GM12875 (cell line): Measurements from ENCODE around the gene APELA.

Experiments used
- H3K4me3 ChIP-seq: one replicate; pipeline ENCODE4 v1.5.1; 2011; ENCODE audit warnings: low read depth, low read length, control low read depth
- TF ChIP-seq, protein P1 (sequence below): IDR thresholded peaks from 2 replicates; pipeline ENCODE4 v1.5.1; 2011; ENCODE audit warnings: low read depth, mild to moderate bottlenecking, control low read depth, inconsistent platforms, low read length, moderate library complexity, borderline replicate concordance; ENCODE audit not compliant: insufficient read depth

Gene APELA, protein sequence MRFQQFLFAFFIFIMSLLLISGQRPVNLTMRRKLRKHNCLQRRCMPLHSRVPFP

DNA sequence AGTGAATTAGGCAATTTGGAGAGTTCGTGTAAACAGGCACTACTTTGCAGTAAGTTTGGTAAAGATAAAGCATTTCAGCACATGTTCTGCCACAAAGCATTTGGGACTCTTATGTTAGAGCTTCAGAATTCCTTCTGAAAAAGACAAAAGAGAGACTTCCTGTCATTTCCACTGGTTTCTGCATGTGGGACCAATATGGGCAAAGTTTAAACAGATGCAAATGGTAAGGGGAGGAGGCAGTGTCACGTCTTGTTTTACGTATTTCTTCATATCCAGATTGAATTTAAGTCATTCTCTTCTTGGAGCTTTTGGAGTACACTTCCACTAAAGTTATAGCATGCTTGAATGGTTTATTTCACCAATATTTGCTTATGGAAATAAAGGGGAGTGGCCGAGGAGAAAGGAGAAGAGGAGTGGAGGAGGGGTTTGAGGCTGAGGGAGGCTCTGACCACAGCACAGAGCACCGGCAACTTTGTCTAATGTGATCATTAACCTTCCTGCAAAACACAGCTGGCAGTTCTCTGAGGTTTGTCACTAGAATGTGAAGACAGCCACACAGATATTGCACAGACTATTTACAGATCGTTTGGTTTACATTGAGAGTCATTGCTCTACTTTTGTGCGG lies at the start of gene APELA:
Gene APELA, plus strand, starts transcription at position 479 of the 625 bp plus-strand sequence. CDS start 154 bp downstream, outside the sequence.
- TF ChIP-seq, protein P1, sequence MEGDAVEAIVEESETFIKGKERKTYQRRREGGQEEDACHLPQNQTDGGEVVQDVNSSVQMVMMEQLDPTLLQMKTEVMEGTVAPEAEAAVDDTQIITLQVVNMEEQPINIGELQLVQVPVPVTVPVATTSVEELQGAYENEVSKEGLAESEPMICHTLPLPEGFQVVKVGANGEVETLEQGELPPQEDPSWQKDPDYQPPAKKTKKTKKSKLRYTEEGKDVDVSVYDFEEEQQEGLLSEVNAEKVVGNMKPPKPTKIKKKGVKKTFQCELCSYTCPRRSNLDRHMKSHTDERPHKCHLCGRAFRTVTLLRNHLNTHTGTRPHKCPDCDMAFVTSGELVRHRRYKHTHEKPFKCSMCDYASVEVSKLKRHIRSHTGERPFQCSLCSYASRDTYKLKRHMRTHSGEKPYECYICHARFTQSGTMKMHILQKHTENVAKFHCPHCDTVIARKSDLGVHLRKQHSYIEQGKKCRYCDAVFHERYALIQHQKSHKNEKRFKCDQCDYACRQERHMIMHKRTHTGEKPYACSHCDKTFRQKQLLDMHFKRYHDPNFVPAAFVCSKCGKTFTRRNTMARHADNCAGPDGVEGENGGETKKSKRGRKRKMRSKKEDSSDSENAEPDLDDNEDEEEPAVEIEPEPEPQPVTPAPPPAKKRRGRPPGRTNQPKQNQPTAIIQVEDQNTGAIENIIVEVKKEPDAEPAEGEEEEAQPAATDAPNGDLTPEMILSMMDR: no peak

DNA sequence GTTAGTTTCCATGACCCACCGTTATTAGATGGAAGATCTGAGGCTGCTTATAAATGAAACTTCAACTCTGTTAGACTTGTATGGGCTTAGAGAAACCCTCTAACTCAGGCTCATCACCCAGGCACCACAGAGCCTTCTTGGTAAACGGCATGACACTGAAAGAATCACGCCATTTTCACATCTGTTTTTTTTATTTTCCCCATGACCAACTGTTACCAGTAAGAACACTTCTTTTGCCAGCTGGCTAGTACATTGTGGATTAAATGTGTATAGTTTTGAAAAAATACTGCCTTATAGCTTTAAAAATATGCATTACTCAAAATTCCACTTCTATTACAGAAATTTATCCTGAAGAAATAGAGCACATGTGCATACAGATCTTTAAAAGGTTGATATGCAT lies 48.0 kb upstream of the APELA start:
- TF ChIP-seq, protein P1: no peak
- H3K4me3 ChIP-seq: no peak overlapping the region

More for the DNA sequence above, at the start of gene APELA:
- no peak within 1 kb of the TSS for H3K4me3 ChIP-seq

DNA sequence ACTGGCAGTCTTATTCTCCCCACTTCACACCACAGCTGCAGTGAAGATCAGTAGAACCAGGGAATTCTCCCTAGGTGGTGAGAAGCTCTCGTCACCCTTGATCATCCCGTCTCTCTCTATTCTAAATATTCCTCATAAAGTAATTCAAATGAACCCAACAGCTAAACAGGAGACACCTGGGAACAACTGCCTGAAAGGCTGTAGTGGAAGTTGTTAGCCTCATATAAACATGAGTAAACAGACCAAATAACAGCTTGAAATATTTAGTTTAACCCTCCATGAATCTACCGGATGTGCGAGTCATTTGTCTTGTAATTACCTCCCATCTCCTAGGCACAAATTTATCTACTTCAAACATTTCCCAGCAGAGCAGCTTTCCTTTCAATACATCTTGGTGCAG lies 30.4 kb upstream of the APELA start:
- TF ChIP-seq, protein P1: no peak

DNA sequence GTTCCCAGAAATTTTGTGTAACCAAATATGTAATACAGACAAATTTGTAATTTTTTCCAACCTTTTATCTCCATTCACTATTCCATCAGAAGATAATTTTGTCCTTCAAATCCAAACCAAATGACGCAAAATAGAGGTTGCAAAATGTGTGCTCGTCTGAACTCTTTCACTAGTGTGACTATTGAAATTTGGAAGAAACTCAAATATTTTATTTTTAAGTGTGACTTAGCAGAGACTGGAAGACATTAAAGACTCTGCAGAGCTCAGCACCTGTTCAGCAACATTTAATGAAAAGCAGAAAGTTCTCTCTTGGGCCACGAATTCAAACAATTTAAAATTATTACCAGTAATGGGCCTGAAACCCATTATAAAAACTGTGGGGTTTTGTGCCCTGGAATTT lies 30.0 kb upstream of the APELA start:
- TF ChIP-seq, protein P1: no peak
- H3K4me3 ChIP-seq: no peak overlapping the region

More for the DNA sequence above, 30.4 kb upstream of the APELA start:
- no peak overlapping the region for H3K4me3 ChIP-seq

DNA sequence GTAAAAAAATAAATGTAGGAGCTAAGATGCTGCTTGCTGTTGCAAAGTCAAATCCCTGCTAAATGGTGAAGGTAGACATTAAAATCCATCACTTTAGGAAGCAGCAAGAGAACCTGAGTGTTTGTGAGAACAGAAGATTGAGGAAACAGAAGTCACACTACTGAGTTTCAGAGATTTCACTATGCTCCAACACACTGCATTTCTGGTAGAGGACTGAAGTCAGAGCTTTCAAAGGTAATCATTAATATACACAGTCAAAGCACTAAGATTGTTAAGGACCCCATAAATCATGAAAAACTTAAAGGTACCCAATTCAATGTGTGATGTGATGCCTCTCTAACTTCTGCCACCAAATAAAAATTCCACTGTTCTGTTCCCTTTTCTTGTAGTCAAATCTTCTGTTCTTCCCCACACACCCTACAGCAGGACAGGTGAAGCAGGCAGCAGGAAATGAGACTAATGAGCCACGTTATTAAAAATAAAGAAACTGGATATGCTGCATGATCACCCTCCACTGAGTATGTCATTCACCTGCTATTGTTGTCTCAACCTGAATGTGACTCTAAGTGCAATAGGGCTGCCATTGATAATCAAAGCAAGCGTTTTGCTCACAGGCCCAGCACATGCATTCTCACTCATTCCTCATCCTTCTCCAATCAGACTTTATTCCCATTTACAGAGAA lies 28.9 kb upstream of the APELA start:
- no peak overlapping the region for H3K4me3 ChIP-seq
- TF ChIP-seq, protein P1: no peak

DNA sequence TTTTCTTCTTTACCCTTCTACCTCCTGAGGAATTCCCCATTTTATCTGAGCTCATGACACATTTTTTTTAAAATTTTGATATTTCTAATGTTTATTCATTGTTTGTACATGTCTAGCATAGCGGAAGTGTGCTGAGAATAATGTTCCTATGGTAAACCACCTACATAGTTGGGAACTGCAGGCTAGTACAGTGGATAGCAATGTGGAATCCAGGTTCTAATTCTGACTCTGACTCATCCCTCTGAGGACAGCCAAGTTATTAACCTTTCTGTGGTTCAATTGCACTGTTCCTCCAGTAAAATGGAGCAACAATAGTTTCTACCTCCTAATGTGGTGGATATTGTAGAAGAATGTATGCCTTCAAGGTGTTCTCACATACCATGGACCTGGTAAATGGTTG lies 20.6 kb upstream of the APELA start:
- TF ChIP-seq, protein P1: no peak
- H3K4me3 ChIP-seq: no peak overlapping the region

DNA sequence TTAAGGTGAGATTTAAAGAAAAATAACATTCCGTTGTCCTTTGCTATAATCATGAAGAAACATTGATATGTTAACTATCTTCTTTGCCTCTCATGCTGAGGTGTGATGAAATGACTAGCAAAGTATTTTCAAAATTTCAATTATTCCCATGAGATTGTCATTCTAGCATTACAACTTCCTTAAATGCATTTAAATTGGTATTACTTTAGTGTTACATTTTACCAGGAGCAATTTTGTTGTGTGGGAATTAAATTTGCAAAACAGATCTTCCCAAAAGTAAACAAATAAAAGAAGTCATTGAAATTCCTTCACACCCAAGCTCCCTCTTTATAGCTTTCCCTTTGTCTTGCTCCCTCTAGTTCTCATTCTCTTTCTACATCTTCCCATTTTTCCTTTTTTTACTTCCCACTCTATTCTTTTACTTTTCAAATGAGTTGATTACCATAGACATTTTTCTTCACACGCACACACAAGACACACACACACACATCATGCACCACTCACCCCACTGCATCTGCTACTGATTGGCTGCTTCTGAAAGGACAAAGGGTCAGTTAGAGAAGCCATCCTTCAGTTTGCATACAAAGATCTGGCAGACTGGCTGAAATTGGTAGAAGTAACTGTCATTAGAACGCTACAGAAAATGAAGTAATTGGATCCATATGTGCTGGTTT lies 10.0 kb upstream of the APELA start:
- TF ChIP-seq, protein P1: no peak
- H3K4me3 ChIP-seq: no peak overlapping the region
